ENCODE data around the gene PTTG1IP.
A peak's percentile ranks its signal among the peaks of the same experiment; 100 is the strongest.

PTTG1IP gene, protein sequence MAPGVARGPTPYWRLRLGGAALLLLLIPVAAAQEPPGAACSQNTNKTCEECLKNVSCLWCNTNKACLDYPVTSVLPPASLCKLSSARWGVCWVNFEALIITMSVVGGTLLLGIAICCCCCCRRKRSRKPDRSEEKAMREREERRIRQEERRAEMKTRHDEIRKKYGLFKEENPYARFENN

DNA sequence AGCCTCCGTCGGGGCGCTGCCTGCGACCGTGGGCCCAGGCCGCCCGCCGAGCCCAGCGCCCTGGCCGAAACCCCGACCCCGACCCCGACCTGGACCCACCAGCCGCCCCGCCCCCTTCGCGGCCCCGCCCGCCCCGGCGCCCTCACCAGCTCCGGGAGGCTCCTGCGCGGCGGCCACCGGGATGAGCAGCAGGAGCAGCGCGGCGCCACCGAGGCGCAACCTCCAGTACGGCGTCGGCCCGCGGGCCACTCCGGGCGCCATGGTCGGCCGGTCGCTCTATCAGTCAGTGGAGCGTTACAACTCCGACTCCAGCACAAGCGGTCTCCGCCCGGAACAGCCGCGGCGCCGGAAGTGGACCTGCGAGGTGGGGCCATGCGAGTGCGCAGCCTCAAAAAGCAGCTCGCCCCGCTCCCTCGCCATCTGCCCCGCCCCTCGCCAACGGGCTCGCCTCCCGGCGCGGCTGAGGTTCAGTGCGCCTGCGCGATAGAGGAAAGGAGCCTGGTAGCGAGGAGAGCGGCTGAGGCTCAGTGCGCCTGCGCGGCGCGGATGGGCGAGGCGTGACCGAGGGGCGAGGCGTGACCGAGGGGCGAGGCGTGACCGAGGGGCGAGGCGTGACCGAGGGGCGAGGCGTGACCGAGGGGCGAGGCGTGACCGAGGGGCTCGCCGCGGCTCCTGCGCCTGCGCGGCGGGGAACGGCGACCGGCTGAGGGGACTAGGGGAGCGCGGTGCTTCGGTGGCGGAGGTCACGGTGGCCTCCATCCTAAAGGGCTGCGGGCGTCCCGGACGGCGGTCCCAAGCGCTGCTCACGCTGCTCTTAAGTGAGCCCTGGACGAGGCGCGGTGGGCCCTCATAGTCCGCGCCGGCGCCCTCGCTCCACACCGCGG, at the start of gene PTTG1IP:
Gene PTTG1IP, minus strand, starts transcription at position 335 of the 884 bp plus-strand sequence. Its CDS starts 74 bp downstream, at position 261.
- H3K9ac ChIP-seq (ENCODE audit: insufficient read length) = peak within 1 kb of the TSS; percentile 78
- H3K4me3 ChIP-seq = peak within 1 kb of the TSS; percentile 85
- no peaks in the 10 kb centered on the region for H3K36me3 ChIP-seq (ENCODE audit: insufficient read depth, low read length)
- DNase-seq (ENCODE audit: low read depth, low spot score) = peak; percentile 71
- H3K9me3 ChIP-seq (ENCODE audit: low read depth, low read length) = no peaks in the 10 kb centered on the region
- 0 out of 2 replicates have a peak within 1 kb of the TSS, but pooled peaks have one; percentile 28 for H3K27ac ChIP-seq
- TF ChIP-seq POLR2AphosphoS5 (IDR thresholded peaks at IDR 0.05; ENCODE audit: borderline replicate concordance, low read depth, low read length) (peak; percentile 82), EZH2 (IDR thresholded peaks at IDR 0.05) (no peak), FOXP2 (optimal IDR thresholded peaks at IDR 0.05; ENCODE audit: control extremely low read depth, extremely low read length, insufficient read depth) (no peak)

DNA sequence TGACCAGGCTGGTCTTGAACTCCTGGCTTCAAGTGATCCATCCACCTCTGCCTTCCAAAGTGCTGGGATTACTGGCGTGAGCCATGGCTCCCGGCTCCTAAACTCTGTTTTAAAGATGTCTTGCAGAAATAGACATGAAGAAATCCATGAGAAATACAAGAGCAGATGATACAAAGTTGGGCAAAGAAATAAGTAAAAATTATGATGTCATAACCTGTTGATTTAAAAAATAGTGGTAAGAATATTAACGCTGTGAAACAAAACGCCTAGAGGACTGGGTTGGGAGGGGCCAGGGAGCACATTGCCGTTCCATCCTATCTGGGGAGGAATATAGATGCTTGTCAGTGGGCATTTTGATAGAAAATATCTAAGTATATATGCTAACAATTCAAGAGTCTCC, 48.4 kb upstream of the PTTG1IP start:
- no peak overlapping the region for H3K9ac ChIP-seq (ENCODE audit: insufficient read length)
- no peak overlapping the region for H3K4me3 ChIP-seq
- DNase-seq (ENCODE audit: low read depth, low spot score) = no peak
- no peaks in the 10 kb centered on the region for H3K36me3 ChIP-seq (ENCODE audit: insufficient read depth, low read length)
- no peaks in the 10 kb centered on the region for H3K9me3 ChIP-seq (ENCODE audit: low read depth, low read length)
- H3K27ac ChIP-seq = peak overlapping the region; percentile 100
- TF ChIP-seq POLR2AphosphoS5 (IDR thresholded peaks at IDR 0.05; ENCODE audit: borderline replicate concordance, low read depth, low read length) = no peak
- no peak for TF ChIP-seq FOXP2 (optimal IDR thresholded peaks at IDR 0.05; ENCODE audit: control extremely low read depth, extremely low read length, insufficient read depth)
- TF ChIP-seq EZH2 (IDR thresholded peaks at IDR 0.05) = no peak

DNA sequence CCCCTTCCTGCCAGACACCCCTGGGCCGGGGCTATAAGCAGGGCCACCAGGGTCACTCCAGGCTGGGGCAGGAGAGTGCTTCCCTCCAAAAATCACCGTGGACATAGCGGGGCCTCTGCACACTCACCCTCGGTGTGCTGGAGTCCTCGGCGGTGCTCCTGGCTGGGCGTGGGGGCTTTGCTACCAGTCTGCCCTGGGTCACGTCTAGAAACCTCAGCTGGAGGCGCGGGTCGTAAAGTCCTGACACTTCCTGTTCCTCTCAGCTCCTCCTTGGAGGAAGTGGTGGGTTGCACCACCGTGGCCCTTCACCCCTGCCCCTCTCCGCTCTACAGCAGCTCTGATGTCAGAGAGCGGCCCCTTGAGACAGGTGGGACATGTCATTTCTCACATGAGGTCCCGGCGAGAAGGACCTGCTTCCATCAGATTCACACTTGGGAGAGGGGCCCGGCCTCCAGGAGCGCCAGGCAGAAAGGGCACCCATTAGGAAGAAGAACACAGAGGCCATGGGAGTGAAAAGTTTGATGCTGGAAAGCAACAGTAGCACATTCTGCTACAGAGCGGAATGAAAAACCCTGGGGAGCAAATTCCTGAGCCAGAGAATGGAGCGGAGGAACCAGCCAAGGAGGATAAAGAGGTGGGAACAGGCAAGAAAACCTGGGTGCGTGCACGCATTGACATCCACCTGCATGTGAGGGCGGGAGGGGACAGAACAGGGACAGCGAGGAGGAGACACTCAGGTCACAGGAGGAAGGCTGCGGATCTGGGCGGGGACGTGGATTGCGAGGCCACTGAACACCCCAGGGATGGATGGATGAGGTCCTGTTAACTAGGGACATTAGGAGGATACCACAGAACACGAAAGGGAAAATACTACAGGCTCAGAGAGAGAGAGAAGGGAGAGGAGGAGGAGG, 47.5 kb upstream of the PTTG1IP start, which contains the start of gene ITGB2:
Gene ITGB2, minus strand, starts transcription at position 206 of the 911 bp plus-strand sequence. CDS start 10,117 bp downstream, outside the sequence.
- peak within 1 kb of the TSS; percentile 100 for H3K27ac ChIP-seq
- no peak for DNase-seq (ENCODE audit: low read depth, low spot score)
- no peaks in the 10 kb centered on the region for H3K36me3 ChIP-seq (ENCODE audit: insufficient read depth, low read length)
- H3K4me3 ChIP-seq = no peak within 1 kb of the TSS
- H3K9me3 ChIP-seq (ENCODE audit: low read depth, low read length) = no peaks in the 10 kb centered on the region
- H3K9ac ChIP-seq (ENCODE audit: insufficient read length) = peak within 1 kb of the TSS; percentile 37
- TF ChIP-seq EZH2 (IDR thresholded peaks at IDR 0.05) (no peak), POLR2AphosphoS5 (IDR thresholded peaks at IDR 0.05; ENCODE audit: borderline replicate concordance, low read depth, low read length) (no peak), FOXP2 (optimal IDR thresholded peaks at IDR 0.05; ENCODE audit: control extremely low read depth, extremely low read length, insufficient read depth) (no peak)

DNA sequence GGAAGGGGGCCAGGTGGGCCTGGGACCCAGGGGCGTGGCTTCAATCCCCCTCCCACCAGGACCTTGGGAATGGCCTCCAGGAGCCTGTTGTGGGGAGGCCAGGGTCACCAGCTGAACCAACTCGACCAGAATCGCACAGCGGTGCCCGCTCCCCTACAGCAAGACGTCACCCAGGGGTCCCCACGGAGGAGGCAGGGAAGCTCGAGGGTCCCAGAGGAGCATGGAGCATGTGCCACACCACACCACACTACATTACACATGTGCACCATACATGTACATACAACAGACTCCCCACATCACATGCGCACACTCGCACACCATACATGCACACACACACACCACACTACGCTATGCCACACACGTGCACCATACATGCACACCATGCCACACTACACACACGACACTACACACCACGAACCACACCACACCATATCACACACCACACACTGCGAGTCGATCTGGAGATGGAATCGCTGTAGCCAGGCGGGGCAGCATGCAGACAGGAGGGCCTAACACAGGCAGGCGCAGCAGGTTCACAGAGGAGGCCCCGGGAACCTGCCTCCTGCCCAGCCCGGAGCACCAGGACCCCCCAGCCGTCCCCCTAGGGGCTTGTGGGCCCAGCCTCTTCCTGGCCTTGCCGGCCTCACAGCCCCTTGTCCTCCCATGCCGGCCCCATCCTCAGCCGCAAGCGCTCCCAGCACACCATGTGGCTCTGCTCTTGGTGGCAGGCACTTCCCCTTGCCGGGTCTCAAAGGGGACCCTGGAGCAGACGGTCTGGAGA, 46.6 kb upstream of the PTTG1IP start:
- Histone ChIP-seq H3K9me3 (ENCODE audit: low read depth, low read length) (no peaks in the 10 kb centered on the region), H3K27ac (peak overlapping the region; percentile 100; the same call in 1 of the 2 replicates), H3K9ac (ENCODE audit: insufficient read length) (peak overlapping the region; percentile 37), H3K36me3 (ENCODE audit: insufficient read depth, low read length) (no peaks in the 10 kb centered on the region), H3K4me3 (no peak overlapping the region)
- no peak for TF ChIP-seq EZH2 (IDR thresholded peaks at IDR 0.05)
- no peak for TF ChIP-seq FOXP2 (optimal IDR thresholded peaks at IDR 0.05; ENCODE audit: control extremely low read depth, extremely low read length, insufficient read depth)
- no peak for TF ChIP-seq POLR2AphosphoS5 (IDR thresholded peaks at IDR 0.05; ENCODE audit: borderline replicate concordance, low read depth, low read length)
- no peak for DNase-seq (ENCODE audit: low read depth, low spot score)

DNA sequence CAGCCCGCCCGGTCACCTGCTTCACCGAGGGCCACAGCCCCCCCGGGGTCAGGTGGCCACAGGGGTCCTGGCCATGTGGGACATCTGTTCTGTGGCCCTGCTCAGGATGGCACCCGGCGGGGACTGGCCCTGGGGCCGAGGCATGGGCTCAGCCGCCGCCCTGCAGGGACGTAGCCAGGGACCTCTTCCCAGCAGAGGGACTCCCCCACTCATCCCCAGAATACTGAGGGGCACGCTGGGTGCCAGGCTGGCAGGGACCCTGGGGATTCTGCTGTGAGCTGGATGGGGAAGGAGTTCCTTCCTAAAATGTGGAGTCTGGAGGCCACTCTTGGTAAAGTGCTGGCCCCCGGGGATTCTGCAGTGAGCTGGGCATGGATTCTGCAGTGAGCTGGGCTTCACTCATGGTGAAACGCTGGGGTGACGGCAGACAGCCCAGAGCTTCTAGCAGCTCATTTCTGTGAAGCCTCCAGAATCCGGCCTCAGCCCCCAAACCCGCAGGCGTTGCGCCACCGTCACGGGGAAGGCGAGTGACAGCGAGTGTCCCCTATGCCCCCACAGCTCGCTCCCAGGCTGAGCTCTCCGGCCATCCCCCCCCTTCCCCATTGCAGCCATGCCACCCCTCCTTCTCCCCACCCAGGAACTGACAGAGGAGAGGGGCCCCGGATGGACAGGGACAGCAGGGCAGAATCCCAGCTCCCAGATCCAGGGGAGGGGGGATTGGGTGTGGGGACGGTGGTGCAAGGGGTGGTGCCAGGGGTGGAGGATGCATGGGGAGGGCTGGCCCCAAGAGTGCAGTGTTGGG, 45.8 kb upstream of the PTTG1IP start:
- TF ChIP-seq EZH2 (IDR thresholded peaks at IDR 0.05) (no peak), FOXP2 (optimal IDR thresholded peaks at IDR 0.05; ENCODE audit: control extremely low read depth, extremely low read length, insufficient read depth) (no peak), POLR2AphosphoS5 (IDR thresholded peaks at IDR 0.05; ENCODE audit: borderline replicate concordance, low read depth, low read length) (no peak)
- H3K36me3 ChIP-seq (ENCODE audit: insufficient read depth, low read length) = no peaks in the 10 kb centered on the region
- H3K9ac ChIP-seq (ENCODE audit: insufficient read length) = no peak overlapping the region
- no peak overlapping the region for H3K4me3 ChIP-seq
- no peak for DNase-seq (ENCODE audit: low read depth, low spot score)
- H3K27ac ChIP-seq = no peak overlapping the region
- H3K9me3 ChIP-seq (ENCODE audit: low read depth, low read length) = no peaks in the 10 kb centered on the region

DNA sequence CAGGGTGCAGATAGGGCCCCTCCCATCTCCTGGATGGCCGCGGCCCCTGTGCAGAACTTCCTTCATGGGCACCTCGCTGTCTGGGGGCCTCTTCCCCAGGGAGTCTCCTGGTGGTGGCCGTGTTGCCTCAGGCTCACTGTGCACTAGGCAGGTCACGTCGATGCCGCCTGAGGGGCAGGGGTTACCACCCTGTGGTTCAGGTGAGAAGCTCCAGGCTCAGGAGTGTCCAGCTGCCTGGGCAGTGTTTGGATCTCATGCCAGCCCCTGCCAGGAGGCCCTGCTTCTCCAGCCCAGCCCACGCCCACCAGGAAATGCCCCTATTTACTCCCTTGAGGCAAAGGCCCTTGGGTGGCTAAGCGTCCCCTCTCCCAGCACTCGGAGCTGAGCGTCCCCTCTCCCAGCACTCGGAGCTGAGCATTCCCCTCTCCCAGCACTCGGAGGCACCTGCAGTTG, 45.1 kb upstream of the PTTG1IP start:
- Histone ChIP-seq H3K4me3 (no peak overlapping the region), H3K36me3 (ENCODE audit: insufficient read depth, low read length) (no peaks in the 10 kb centered on the region), H3K9me3 (ENCODE audit: low read depth, low read length) (no peaks in the 10 kb centered on the region), H3K9ac (ENCODE audit: insufficient read length) (no peak overlapping the region), H3K27ac (no peak overlapping the region)
- TF ChIP-seq FOXP2 (optimal IDR thresholded peaks at IDR 0.05; ENCODE audit: control extremely low read depth, extremely low read length, insufficient read depth) (no peak), POLR2AphosphoS5 (IDR thresholded peaks at IDR 0.05; ENCODE audit: borderline replicate concordance, low read depth, low read length) (no peak), EZH2 (IDR thresholded peaks at IDR 0.05) (no peak)
- no peak for DNase-seq (ENCODE audit: low read depth, low spot score)
